HFFc6 (cell line): ENCODE measurements around the gene TTLL10. TPM values are rescaled to one million over a fixed set of nuclear protein-coding genes. Genes with fewer than 3 reads are reported as not detected.

Experiments used
- DNase-seq: peaks from one replicate; pipeline ENCODE4 v3.0.0-alpha.2; 2018
- H3K27ac Mint-ChIP-seq: 2 replicates; pipeline ENCODE4 v1.8.0; 2020; ENCODE audit warnings: mild to moderate bottlenecking, mixed read lengths
- H3K27me3 Mint-ChIP-seq: 2 replicates; pipeline ENCODE4 v1.8.0; 2021; ENCODE audit warnings: mild to moderate bottlenecking, moderate library complexity, mixed read lengths; ENCODE audit not compliant: insufficient read depth
- H3K36me3 Mint-ChIP-seq: 2 replicates; pipeline ENCODE4 v1.8.0; 2021; ENCODE audit warnings: low read depth, mixed read lengths
- H3K4me1 Mint-ChIP-seq: 2 replicates; pipeline ENCODE4 v1.8.0; 2020; ENCODE audit warnings: low read depth, mixed read lengths
- H3K4me3 Mint-ChIP-seq: 2 replicates; pipeline ENCODE4 v1.8.0; 2020; ENCODE audit warnings: mild to moderate bottlenecking, moderate library complexity, mixed read lengths
- H3K9me3 Mint-ChIP-seq: 2 replicates; pipeline ENCODE4 v1.8.0; 2020; ENCODE audit warnings: mild to moderate bottlenecking, mixed read lengths
- total RNA-seq, 6 experiments: library from RNA; stranded (reverse); fragmentation: NEBNext Ultra II Directional; extraction: Animal tissue kit (Norgen Biotek cat#: 25700); gene quantifications; 2 replicates in 1 of 6; 3 replicates in 5 of 6; pipeline ENCODE4 v1.2.3, GENCODE V29; 2021
- TF ChIP-seq, protein P1 (sequence below): fragments of 200-600 bp; sonication (generic); IDR thresholded peaks from 2 replicates; pipeline ENCODE4 v1.5.0; 2021; ENCODE audit warnings: antibody characterized with exemption, mild to moderate bottlenecking

TTLL10 gene
- total RNA-seq, 6 experiments from 2014 or later, result not detected

- H3K27ac Mint-ChIP-seq, result no peak overlapping the region
- H3K4me3 Mint-ChIP-seq, result no peak overlapping the region
- TF ChIP-seq, protein P1, sequence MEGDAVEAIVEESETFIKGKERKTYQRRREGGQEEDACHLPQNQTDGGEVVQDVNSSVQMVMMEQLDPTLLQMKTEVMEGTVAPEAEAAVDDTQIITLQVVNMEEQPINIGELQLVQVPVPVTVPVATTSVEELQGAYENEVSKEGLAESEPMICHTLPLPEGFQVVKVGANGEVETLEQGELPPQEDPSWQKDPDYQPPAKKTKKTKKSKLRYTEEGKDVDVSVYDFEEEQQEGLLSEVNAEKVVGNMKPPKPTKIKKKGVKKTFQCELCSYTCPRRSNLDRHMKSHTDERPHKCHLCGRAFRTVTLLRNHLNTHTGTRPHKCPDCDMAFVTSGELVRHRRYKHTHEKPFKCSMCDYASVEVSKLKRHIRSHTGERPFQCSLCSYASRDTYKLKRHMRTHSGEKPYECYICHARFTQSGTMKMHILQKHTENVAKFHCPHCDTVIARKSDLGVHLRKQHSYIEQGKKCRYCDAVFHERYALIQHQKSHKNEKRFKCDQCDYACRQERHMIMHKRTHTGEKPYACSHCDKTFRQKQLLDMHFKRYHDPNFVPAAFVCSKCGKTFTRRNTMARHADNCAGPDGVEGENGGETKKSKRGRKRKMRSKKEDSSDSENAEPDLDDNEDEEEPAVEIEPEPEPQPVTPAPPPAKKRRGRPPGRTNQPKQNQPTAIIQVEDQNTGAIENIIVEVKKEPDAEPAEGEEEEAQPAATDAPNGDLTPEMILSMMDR, result no peak
- no peaks in the 10 kb centered on the region for H3K4me1 Mint-ChIP-seq
- DNase-seq, result no peak
- no peaks in the 10 kb centered on the region for H3K36me3 Mint-ChIP-seq
- H3K9me3 Mint-ChIP-seq, result no peaks in the 10 kb centered on the region
- H3K27me3 Mint-ChIP-seq, result peaks cover 18% of the 10 kb centered on the region
Observed at GRCh38 chr1:1166642-1167397, 6.9 kb upstream of the TTLL10 start.

GRCh38 chr1:1167398-1167821 is 6.3 kb upstream of the TTLL10 start:
- TF ChIP-seq, protein P1, result no peak
- no peaks in the 10 kb centered on the region for H3K36me3 Mint-ChIP-seq
- no peak overlapping the region for H3K4me3 Mint-ChIP-seq
- H3K27me3 Mint-ChIP-seq, result peaks cover 20% of the 10 kb centered on the region
- H3K4me1 Mint-ChIP-seq, result no peaks in the 10 kb centered on the region
- H3K9me3 Mint-ChIP-seq, result no peaks in the 10 kb centered on the region
- no peak for DNase-seq
- H3K27ac Mint-ChIP-seq, result no peak overlapping the region

DNA sequence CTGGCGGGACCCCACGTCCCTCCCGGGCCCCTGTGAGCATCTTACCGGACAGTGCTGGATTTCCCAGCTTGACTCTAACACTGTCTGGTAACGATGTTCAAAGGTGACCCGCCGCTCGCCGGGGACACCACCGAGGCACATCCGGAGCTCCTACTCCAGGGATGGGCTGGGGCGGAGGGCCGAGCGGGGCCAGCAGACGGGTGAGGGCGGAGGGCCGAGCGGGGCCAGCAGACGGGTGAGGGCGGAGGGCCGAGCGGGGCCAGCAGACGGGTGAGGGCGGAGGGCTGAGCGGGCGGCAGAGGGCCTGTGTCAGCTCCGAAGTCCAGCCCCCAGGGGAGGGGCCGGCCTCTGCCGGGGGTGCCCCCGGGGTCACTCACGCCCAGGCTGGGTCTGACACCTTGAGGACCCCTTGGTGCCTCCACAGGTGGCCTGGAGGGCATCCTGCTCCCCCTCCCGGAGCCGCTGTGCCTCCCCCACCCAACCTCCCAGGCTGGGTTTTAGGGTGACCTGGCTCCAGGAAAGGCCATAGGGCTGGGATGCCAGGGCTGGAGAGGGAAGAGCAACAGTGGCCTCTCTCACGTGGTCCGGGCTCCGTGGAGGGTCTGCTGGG is 5.7 kb upstream of the TTLL10 start:
- H3K27me3 Mint-ChIP-seq, result peaks cover 22% of the 10 kb centered on the region
- no peaks in the 10 kb centered on the region for H3K4me1 Mint-ChIP-seq
- no peaks in the 10 kb centered on the region for H3K9me3 Mint-ChIP-seq
- H3K27ac Mint-ChIP-seq, result no peak overlapping the region
- no peaks in the 10 kb centered on the region for H3K36me3 Mint-ChIP-seq
- DNase-seq, result no peak
- TF ChIP-seq, protein P1, result no peak
- H3K4me3 Mint-ChIP-seq, result no peak overlapping the region

DNA sequence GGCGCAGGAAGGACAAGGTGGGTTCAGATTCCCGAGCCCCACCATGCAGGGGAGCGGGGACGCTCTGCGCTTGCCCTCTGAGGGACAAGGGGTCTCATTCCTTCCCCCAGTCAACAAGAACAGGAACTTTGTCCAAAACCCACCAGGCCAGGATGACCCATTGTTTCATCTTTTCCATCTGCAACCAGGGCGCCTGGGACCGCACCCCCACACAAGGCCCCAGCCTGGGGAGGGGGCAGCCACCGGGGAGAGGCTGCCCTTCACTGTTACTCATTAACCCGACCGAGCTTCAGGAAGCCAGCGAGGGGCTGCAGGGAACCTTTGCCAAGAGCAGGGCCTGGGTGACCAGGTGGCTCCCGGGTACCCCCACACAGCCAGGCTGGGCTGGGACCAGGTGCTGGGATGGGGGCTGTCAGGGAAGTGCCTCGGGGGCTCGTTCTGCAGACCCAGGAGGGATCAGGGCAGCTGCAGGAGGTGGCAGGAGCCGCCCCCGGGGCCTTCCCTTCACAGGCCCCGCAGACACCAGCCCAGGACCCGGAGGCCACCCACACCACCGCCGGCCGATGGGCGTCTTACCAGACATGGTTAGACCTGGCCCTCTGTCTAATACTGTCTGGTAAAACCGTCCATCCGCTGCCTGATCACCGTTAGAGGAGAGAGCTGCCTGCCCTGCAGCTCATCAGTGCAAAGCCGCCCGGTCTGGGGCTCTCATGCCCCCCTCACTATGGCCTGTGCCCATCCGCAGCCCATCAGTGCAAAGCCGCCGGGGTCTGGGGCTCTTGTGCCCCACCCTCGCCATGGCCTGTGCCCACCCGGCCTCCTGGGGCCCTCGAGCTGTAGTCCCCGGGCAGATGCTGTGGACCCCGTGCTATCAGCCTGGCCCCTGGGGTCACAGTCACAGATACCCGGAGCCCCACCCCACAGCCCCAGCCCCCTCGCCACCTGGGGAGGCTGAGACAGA is 4.9 kb upstream of the TTLL10 start:
- no peaks in the 10 kb centered on the region for H3K36me3 Mint-ChIP-seq
- H3K27ac Mint-ChIP-seq, result no peak overlapping the region
- H3K9me3 Mint-ChIP-seq, result no peaks in the 10 kb centered on the region

More for the DNA sequence above, 4.9 kb upstream of the TTLL10 start:
- TF ChIP-seq, protein P1, result no peak
- H3K4me3 Mint-ChIP-seq, result no peak overlapping the region
- peaks cover 22% of the 10 kb centered on the region for H3K27me3 Mint-ChIP-seq
- DNase-seq, result no peak
- H3K4me1 Mint-ChIP-seq, result no peaks in the 10 kb centered on the region
